Measurements from ENCODE around the gene PKD1L1. TPM values are rescaled to one million over a fixed set of nuclear protein-coding genes. Genes with fewer than 3 reads are reported as not detected.
A peak's percentile ranks its signal among the peaks of the same experiment; 100 is the strongest.
"Not testable (repeated sequence)": the region's sequence is repeated elsewhere in the genome, so short reads cannot be mapped to it uniquely, and the experiment has no call there.

The PKD1L1 gene
- total RNA-seq, 2 donors from 2014 or later, result 0.56 to 0.82 TPM

GRCh38 chr7:47811632-47812380 lies 136.5 kb downstream of the PKD1L1 start:
- no peak for DNase-seq
- no peak for ATAC-seq
- intact Hi-C loops (cut with DNase I, micrococcal nuclease), result loop anchor here in 1 of 2 donors (10.0 kb wide), 1 partner anchor 377 kb away; no protein-coding TSS in a partner anchor

GRCh38 chr7:47809387-47809786 lies 138.9 kb downstream of the PKD1L1 start:
- DNase-seq, result no peak
- intact Hi-C loops (cut with DNase I, micrococcal nuclease), result no loop called here
- ATAC-seq, result no peak

- DNase-seq (no peak), ATAC-seq (no peak)
- intact Hi-C loops (cut with DNase I, micrococcal nuclease), result no loop called here
Observed at GRCh38 chr7:47808321-47808720, 139.9 kb downstream of the PKD1L1 start.

- DNase-seq, result no peak
- intact Hi-C loops (cut with DNase I, micrococcal nuclease), result no loop called here
- ATAC-seq, result no peak
Observed at GRCh38 chr7:47807756-47808155, 140.5 kb downstream of the PKD1L1 start.

GRCh38 chr7:47807126-47807525 lies 141.1 kb downstream of the PKD1L1 start:
- intact Hi-C loops (cut with DNase I, micrococcal nuclease), result no loop called here
- DNase-seq (no peak), ATAC-seq (no peak)

GRCh38 chr7:47806701-47807103 lies 141.6 kb downstream of the PKD1L1 start:
- ATAC-seq, result no peak
- intact Hi-C loops (cut with DNase I, micrococcal nuclease), result no loop called here
- no peak for DNase-seq

GRCh38 chr7:47804767-47805545 lies 143.3 kb downstream of the PKD1L1 start:
- intact Hi-C loops (cut with DNase I, micrococcal nuclease), result no loop called here
- ATAC-seq, result peak; percentile 67
- no peak for DNase-seq

- intact Hi-C loops (cut with DNase I, micrococcal nuclease), result no loop called here
- no peak for DNase-seq
- no peak for ATAC-seq
Observed at GRCh38 chr7:47803846-47804245, 144.4 kb downstream of the PKD1L1 start.

- ATAC-seq, result no peak
- intact Hi-C loops (cut with DNase I, micrococcal nuclease), result no loop called here
- DNase-seq, result no peak
Observed at GRCh38 chr7:47803025-47803424, 145.2 kb downstream of the PKD1L1 start.

- DNase-seq (no peak), ATAC-seq (no peak)
- intact Hi-C loops (cut with DNase I, micrococcal nuclease), result no loop called here
Observed at GRCh38 chr7:47801423-47801822, 146.8 kb downstream of the PKD1L1 start.

- ATAC-seq, result no peak
- no peak for DNase-seq
- intact Hi-C loops (cut with DNase I, micrococcal nuclease), result no loop called here
Observed at GRCh38 chr7:47799524-47799923, 148.7 kb downstream of the PKD1L1 start.

- intact Hi-C loops (cut with DNase I, micrococcal nuclease), result no loop called here
- ATAC-seq, result no peak
- DNase-seq, result no peak
Observed at GRCh38 chr7:47796347-47796746, 151.9 kb downstream of the PKD1L1 start.

GRCh38 chr7:47795631-47796030 lies 152.6 kb downstream of the PKD1L1 start:
- ATAC-seq (no peak), DNase-seq (no peak)
- intact Hi-C loops (cut with DNase I, micrococcal nuclease), result no loop called here

GRCh38 chr7:47795126-47795525 lies 153.1 kb downstream of the PKD1L1 start:
- intact Hi-C loops (cut with DNase I, micrococcal nuclease), result not testable (repeated sequence)

GRCh38 chr7:47794016-47794415 lies 154.2 kb downstream of the PKD1L1 start:
- intact Hi-C loops (cut with DNase I, micrococcal nuclease), result no loop called here
- no peak for ATAC-seq
- DNase-seq, result no peak

More at GRCh38 chr7:47795126-47795525, 153.1 kb downstream of the PKD1L1 start:
- not testable (repeated sequence) for DNase-seq, ATAC-seq

GRCh38 chr7:47793186-47793585 lies 155.1 kb downstream of the PKD1L1 start:
- ATAC-seq; intact Hi-C loops (cut with DNase I, micrococcal nuclease); DNase-seq: not testable (repeated sequence)

GRCh38 chr7:47792521-47793121 lies 155.6 kb downstream of the PKD1L1 start:
- DNase-seq (no peak), ATAC-seq (peak; percentile 42)
- intact Hi-C loops (cut with DNase I, micrococcal nuclease), result no loop called here

GRCh38 chr7:47791682-47792081 lies 156.6 kb downstream of the PKD1L1 start:
- intact Hi-C loops (cut with DNase I, micrococcal nuclease), result no loop called here
- no peak for DNase-seq
- ATAC-seq, result peak; percentile 55

GRCh38 chr7:47788083-47788482 lies 160.2 kb downstream of the PKD1L1 start:
- no peak for DNase-seq
- intact Hi-C loops (cut with DNase I, micrococcal nuclease), result no loop called here
- no peak for ATAC-seq
